Heart left ventricle (tissue), 13 donors: Measurements from ENCODE around the gene DOCK9.

Experiments used
- CTCF ChIP-seq, 12 donors: fragments of 200-600 bp; sonication (generic) in 4 of 12; IDR thresholded peaks; one replicate each; pipeline versions ENCODE4 v1.5.0 to v1.8.0; 2018 to 2022; ENCODE audit warnings: antibody characterized with exemption in 12 of 12, mild to moderate bottlenecking in 5 of 12
- POLR2A ChIP-seq, 2 donors: fragments of 450-650 bp; IDR thresholded peaks; one replicate each; pipeline ENCODE4 v1.6.1; 2017; ENCODE audit warnings: antibody characterized with exemption in 2 of 2, mild to moderate bottlenecking in 2 of 2, moderate library complexity in 2 of 2
- donor health status: ischemic (EF 13 %, LVEDD 7.1; RV severe dilation, severe dysfunction).
- donor health status: DM: no; HTN: yes; CAD: no.
- donor health status: DM: no; HTN: no; CAD: no.
- donor health status: ischemic (EF 25% LVEDD 6.9; RV normal size, moderate dysfunction).
- donor health status: ischemic (EF 25% LVEDD 5.7; RV mildly dilated, moderate dysfunction).
- donor health status: ischemic (EF 35%, LVEDD 5.7; RV mildly dilated, moderate dysfunction).
- donor health status: nonischemic (EF 11% LVEDD 7.7; RV severe dilation, severe dysfunction).
- donor health status: DM: yes; HTN: yes; CAD: no.
- donor health status: PGD.
- donor health status: ischemic (EF 29% LVEDD 5.4; RV normal size, mild dysfunction).
- donor health status: nonischemic (EF 23%, LVEDD 6.1; RV moderate dilation, normal function).

- TF ChIP-seq CTCF (IDR thresholded peaks at IDR 0.05): no peak
- no peak for TF ChIP-seq POLR2A (IDR thresholded peaks at IDR 0.05)
These were observed 228.4 kb downstream of the DOCK9 start for GRCh38 chr13:98749501-98749900.
